GM23248 (cell line): ENCODE measurements around the gene KCNAB1. TPM values are rescaled to one million over a fixed set of nuclear protein-coding genes. Genes with fewer than 3 reads are reported as not detected.
A peak's percentile ranks its signal among the peaks of the same experiment; 100 is the strongest.
"Not testable (repeated sequence)": the region's sequence is repeated elsewhere in the genome, so short reads cannot be mapped to it uniquely, and the experiment has no call there.

ENCODE experiments used
- DNase-seq: peaks from one replicate; pipeline ENCODE4 v3.0.0-alpha.2; 2015
- H2AFZ ChIP-seq: fragments of 200-600 bp; sonication (generic); 2 replicates; pipeline ENCODE4 v1.6.1; 2016; ENCODE audit warnings: antibody characterized with exemption
- H3F3A ChIP-seq: fragments of 200-600 bp; sonication (generic); 2 replicates; pipeline ENCODE4 v1.6.1; 2016; ENCODE audit warnings: mild to moderate bottlenecking, antibody characterized with exemption, mixed run types; ENCODE audit not compliant: insufficient read depth
- H3K27ac ChIP-seq: fragments of 200-600 bp; sonication (generic); 2 replicates; pipeline ENCODE4 v1.5.1; 2016; ENCODE audit warnings: mild to moderate bottlenecking
- H3K27me3 ChIP-seq: fragments of 200-600 bp; sonication (generic); replicated peaks from 2 replicates; pipeline ENCODE4 v1.6.1; 2016; ENCODE audit warnings: mild to moderate bottlenecking; ENCODE audit not compliant: insufficient read depth
- H3K36me3 ChIP-seq: fragments of 200-600 bp; sonication (generic); 2 replicates; pipeline ENCODE4 v1.6.1; 2016; ENCODE audit warnings: low read depth, mild to moderate bottlenecking
- H3K4me1 ChIP-seq: fragments of 200-600 bp; sonication (generic); 2 replicates; pipeline ENCODE4 v1.6.1; 2016; ENCODE audit warnings: mild to moderate bottlenecking; ENCODE audit not compliant: insufficient read depth
- H3K4me2 ChIP-seq: fragments of 200-600 bp; sonication (generic); one replicate; pipeline ENCODE4 v1.6.1; 2016; ENCODE audit warnings: mild to moderate bottlenecking; ENCODE audit not compliant: unreplicated experiment
- H3K4me3 ChIP-seq: fragments of 200-600 bp; sonication (generic); 2 replicates; pipeline ENCODE4 v1.5.1; 2016; ENCODE audit warnings: mild to moderate bottlenecking
- H3K79me2 ChIP-seq: fragments of 200-600 bp; sonication (generic); 2 replicates; pipeline ENCODE4 v1.6.1; 2016; ENCODE audit warnings: mild to moderate bottlenecking; ENCODE audit not compliant: insufficient read depth
- H3K9ac ChIP-seq: fragments of 200-600 bp; sonication (generic); 2 replicates; pipeline ENCODE4 v1.6.1; 2016; ENCODE audit warnings: mild to moderate bottlenecking
- H3K9me2 ChIP-seq: fragments of 200-600 bp; sonication (generic); 2 replicates; pipeline ENCODE4 v1.6.1; 2016; ENCODE audit warnings: mixed run types, mild to moderate bottlenecking, moderate library complexity; ENCODE audit not compliant: insufficient read depth
- H3K9me3 ChIP-seq: fragments of 200-600 bp; sonication (generic); one replicate; pipeline ENCODE4 v1.6.1; 2017; ENCODE audit warnings: low read depth
- H4K20me1 ChIP-seq: fragments of 200-600 bp; sonication (generic); 2 replicates; pipeline ENCODE4 v1.6.0; 2016; ENCODE audit not compliant: insufficient read depth
- EZH2 ChIP-seq: fragments of 200-600 bp; sonication (generic); IDR thresholded peaks from 2 replicates; pipeline ENCODE4 v1.6.1; 2018; ENCODE audit warnings: antibody characterized with exemption, mild to moderate bottlenecking; ENCODE audit not compliant: insufficient read depth, poor library complexity, severe bottlenecking
- EZH2phosphoT487 ChIP-seq: fragments of 200-600 bp; sonication (generic); IDR thresholded peaks from 2 replicates; pipeline ENCODE4 v1.6.1; 2018; ENCODE audit warnings: antibody characterized with exemption, moderate library complexity, mild to moderate bottlenecking, low read depth; ENCODE audit not compliant: insufficient read depth
- WGBS, 2 experiments: methylation state at CpG; one replicate each; pipeline ENCODE4 v1.1.6; 2015 to 2017; ENCODE audit warnings: low lambda C conversion rate in 2 of 2, low coverage in 1 of 2; ENCODE audit errors: missing lambda C conversion rate in 2 of 2; 5-methylcytosine and 5-hydroxymethylcytosine counted together
- in situ Hi-C: fragments of 300-500 bp; cut with MboI; formaldehyde crosslinking; loops from 2 replicates; pipeline ENCODE4 v1.15.0; 2020
- polyA plus RNA-seq: library from polyadenylated mRNA; unstranded; fragments of >200 nt; fragmentation: Nextera tagmentation; extraction: Ambion mirVana; gene quantifications from 2 replicates; pipeline ENCODE4 v1.2.1, GENCODE V29; 2016
- total RNA-seq: library from RNA; depleted of rRNA; stranded (reverse); fragments of >200 nt; shearing (Covaris generic); gene quantifications from 2 replicates; pipeline ENCODE4 v1.2.3, GENCODE V29; 2014

KCNAB1 gene
- total and polyA plus RNA-seq, 2 experiments from 2014 or later = 1.1 TPM; not detected in 1

DNA sequence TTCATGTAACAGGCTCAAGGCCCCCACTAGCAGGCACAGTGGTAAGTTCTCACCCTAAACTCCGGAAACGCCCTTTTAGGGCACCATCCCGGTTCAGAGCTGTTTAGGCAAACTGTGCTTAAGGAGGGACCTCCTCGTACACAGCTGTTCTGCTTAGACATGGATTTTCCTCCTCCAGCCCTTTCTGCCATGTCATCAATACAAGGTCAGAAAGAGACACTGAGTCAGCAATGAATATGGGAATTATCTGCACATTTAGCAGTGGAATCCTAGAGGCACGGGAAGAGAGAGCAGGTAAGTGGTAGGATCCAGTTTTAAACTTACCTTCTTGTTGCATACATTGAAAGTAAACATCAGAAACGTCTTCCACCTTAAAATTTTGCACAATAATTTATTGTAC, 107.3 kb downstream of the KCNAB1 start:
- TF ChIP-seq EZH2 = no peak
- no peak for TF ChIP-seq EZH2phosphoT487
- H3F3A ChIP-seq = no peaks in the 10 kb centered on the region
- H4K20me1 ChIP-seq = no peaks in the 10 kb centered on the region
- no peak overlapping the region for H3K4me3 ChIP-seq
- DNase-seq = no peak
- H3K9me3 ChIP-seq = no peaks in the 10 kb centered on the region
- 63 to 64% methylated on average over 6 of the region's 6 CpGs for WGBS, 2 experiments
- H3K27ac ChIP-seq = no peak overlapping the region
- no peak overlapping the region for H3K4me2 ChIP-seq
- no peaks in the 10 kb centered on the region for H3K9me2 ChIP-seq
- no peak overlapping the region for H3K9ac ChIP-seq
- in situ Hi-C loops = no loop called here
- H3K36me3 ChIP-seq = no peaks in the 10 kb centered on the region
- no peaks in the 10 kb centered on the region for H3K79me2 ChIP-seq
- no peaks in the 10 kb centered on the region for H3K27me3 ChIP-seq
- no peaks in the 10 kb centered on the region for H3K4me1 ChIP-seq
- no peak overlapping the region for H2AFZ ChIP-seq

DNA sequence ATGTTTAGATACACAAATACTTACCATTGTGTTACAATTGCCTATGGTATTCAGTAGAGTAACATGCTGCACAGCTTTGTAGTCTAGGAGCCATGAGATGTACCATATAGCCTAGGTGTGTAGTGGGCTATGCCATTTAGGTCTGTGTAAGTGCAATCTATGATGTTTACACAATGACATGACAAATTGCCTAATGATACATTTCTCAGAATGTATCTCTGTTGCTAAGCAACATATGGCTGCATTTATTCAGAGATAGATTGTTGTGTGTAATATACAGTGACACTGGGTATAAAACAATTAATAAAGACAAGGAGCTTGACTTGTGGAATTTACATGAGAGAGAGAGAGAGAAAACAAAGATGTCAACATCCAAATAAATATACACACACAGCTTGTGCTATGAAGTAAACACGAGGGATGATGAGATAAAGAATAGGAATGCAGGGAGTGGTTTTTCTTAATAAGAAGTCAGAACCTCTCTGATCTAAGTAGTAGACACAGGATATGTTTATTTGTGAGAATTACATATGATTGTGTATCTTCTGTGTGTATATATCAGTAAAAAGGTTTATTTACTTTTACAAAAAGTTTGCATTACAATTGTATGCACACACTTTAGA, 110.0 kb downstream of the KCNAB1 start:
- in situ Hi-C loops = no loop called here
- Histone ChIP-seq H3K4me3 (no peak overlapping the region), H3F3A (no peaks in the 10 kb centered on the region), H3K4me1 (no peaks in the 10 kb centered on the region), H3K79me2 (no peaks in the 10 kb centered on the region), H3K27ac (no peak overlapping the region), H3K4me2 (no peak overlapping the region), H3K36me3 (no peaks in the 10 kb centered on the region), H3K9me2 (no peaks in the 10 kb centered on the region), H3K27me3 (no peaks in the 10 kb centered on the region), H2AFZ (no peak overlapping the region), H4K20me1 (no peaks in the 10 kb centered on the region), H3K9ac (no peak overlapping the region), H3K9me3 (no peaks in the 10 kb centered on the region)
- DNase-seq = peak; percentile 13
- TF ChIP-seq EZH2 (no peak), EZH2phosphoT487 (no peak)
- 51 to 52% methylated on average over 1 of the region's 1 CpG for WGBS, 2 experiments

DNA sequence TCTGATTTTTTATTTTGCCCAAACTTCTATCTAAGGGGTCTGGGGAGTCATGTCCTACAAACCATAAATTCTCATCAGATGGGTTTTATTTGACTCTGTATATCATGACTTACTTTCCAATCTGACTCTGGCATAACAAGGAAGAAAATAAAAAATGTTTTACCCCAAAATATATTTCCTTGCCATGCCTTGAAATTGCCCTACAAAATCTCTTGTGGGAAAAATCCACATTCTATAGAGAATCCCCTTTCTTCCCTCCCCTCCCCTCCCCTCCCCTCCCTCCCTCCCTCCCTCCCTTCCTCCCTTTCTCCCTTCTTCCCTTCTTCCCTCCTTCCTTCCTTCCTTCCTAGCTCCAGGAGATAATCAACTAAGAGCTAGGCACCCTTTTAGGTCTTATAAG, 110.8 kb downstream of the KCNAB1 start:
- H3F3A ChIP-seq, H3K4me3 ChIP-seq, H2AFZ ChIP-seq, in situ Hi-C loops, H3K9me3 ChIP-seq, H3K4me1 ChIP-seq, H3K79me2 ChIP-seq, H3K27ac ChIP-seq, H3K4me2 ChIP-seq, H3K9me2 ChIP-seq, H3K36me3 ChIP-seq, DNase-seq, H3K9ac ChIP-seq, H4K20me1 ChIP-seq, H3K27me3 ChIP-seq: not testable (repeated sequence)

DNA sequence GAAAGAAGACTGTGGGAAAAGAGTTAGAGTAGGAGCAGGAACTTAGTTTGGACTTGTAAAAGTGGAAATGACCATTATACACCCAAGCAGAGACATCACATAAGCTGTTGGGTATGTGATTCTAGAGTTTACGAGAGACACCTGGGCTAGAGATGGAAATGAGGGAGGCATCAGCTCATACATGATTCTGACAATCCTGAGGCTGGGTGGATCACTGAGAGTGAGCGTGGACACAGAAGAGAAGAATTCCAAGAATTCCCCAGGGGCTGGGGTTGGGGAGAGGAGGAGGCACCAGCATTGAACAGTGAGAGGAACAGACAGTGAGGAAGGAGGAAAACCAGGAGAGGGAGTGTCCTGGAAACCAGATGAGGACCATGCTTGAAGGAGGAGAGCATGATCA, 113.5 kb downstream of the KCNAB1 start:
- in situ Hi-C loops = no loop called here
- no peak for DNase-seq

More for the DNA sequence above, 113.5 kb downstream of the KCNAB1 start:
- no peak for TF ChIP-seq EZH2
- no peak for TF ChIP-seq EZH2phosphoT487
- H3K4me1 ChIP-seq = no peaks in the 10 kb centered on the region
- H3K27me3 ChIP-seq = 0 out of 2 replicates have a peak, but pooled peaks cover 2% of the 10 kb centered on the region
- H3K79me2 ChIP-seq = no peaks in the 10 kb centered on the region
- WGBS, 2 experiments = 60 to 68% methylated on average over 2 of the region's 2 CpGs
- no peak overlapping the region for H3K9ac ChIP-seq
- no peak overlapping the region for H2AFZ ChIP-seq
- no peaks in the 10 kb centered on the region for H4K20me1 ChIP-seq
- H3K36me3 ChIP-seq = no peaks in the 10 kb centered on the region
- H3K27ac ChIP-seq = no peak overlapping the region
- no peaks in the 10 kb centered on the region for H3K9me2 ChIP-seq
- no peak overlapping the region for H3K4me3 ChIP-seq
- no peaks in the 10 kb centered on the region for H3K9me3 ChIP-seq
- no peak overlapping the region for H3K4me2 ChIP-seq
- H3F3A ChIP-seq = no peaks in the 10 kb centered on the region
